Measurements from ENCODE around the gene ANKRD44.

- TF ChIP-seq, protein P1, sequence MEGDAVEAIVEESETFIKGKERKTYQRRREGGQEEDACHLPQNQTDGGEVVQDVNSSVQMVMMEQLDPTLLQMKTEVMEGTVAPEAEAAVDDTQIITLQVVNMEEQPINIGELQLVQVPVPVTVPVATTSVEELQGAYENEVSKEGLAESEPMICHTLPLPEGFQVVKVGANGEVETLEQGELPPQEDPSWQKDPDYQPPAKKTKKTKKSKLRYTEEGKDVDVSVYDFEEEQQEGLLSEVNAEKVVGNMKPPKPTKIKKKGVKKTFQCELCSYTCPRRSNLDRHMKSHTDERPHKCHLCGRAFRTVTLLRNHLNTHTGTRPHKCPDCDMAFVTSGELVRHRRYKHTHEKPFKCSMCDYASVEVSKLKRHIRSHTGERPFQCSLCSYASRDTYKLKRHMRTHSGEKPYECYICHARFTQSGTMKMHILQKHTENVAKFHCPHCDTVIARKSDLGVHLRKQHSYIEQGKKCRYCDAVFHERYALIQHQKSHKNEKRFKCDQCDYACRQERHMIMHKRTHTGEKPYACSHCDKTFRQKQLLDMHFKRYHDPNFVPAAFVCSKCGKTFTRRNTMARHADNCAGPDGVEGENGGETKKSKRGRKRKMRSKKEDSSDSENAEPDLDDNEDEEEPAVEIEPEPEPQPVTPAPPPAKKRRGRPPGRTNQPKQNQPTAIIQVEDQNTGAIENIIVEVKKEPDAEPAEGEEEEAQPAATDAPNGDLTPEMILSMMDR (IDR thresholded peaks at IDR 0.05) = no peak
- TF ChIP-seq ZFX (IDR thresholded peaks at IDR 0.05; ENCODE audit: borderline replicate concordance) = no peak
Observed at GRCh38 chr2:196956069-196956468, 354.5 kb downstream of the ANKRD44 start.

Data from 22Rv1 (cell line).